Mesendoderm (in vitro differentiated cells): ENCODE data around the gene ARVCF.

ENCODE experiments used
- DNase-seq: peaks from one replicate; pipeline ENCODE4 v3.0.0; 2013
- H2AK5ac ChIP-seq: 2 replicates; pipeline ENCODE4 v1.6.1; 2013; ENCODE audit warnings: low read length, inconsistent platforms
- H2BK120ac ChIP-seq: 2 replicates; pipeline ENCODE4 v1.6.1; 2013; ENCODE audit warnings: low read depth, mild to moderate bottlenecking, low read length, moderate library complexity, mixed read lengths
- H2BK15ac ChIP-seq: replicated peaks from 2 replicates; pipeline ENCODE4 v1.6.1; 2013; ENCODE audit warnings: low read depth, mild to moderate bottlenecking, moderate library complexity
- H2BK5ac ChIP-seq: 2 replicates; pipeline ENCODE4 v1.6.1; 2013; ENCODE audit warnings: low read length, inconsistent platforms
- H3K18ac ChIP-seq: 2 replicates; pipeline ENCODE4 v1.6.1; 2013; ENCODE audit warnings: mild to moderate bottlenecking, low read length, mixed read lengths
- H3K23ac ChIP-seq: one replicate; pipeline ENCODE4 v1.6.1; 2013; ENCODE audit warnings: low read length
- H3K27ac ChIP-seq: 2 replicates; pipeline ENCODE4 v1.5.1; 2013; ENCODE audit warnings: low read depth, mild to moderate bottlenecking, inconsistent platforms, low read length, moderate library complexity
- H3K27me3 ChIP-seq: 2 replicates; pipeline ENCODE4 v1.6.1; 2013; ENCODE audit warnings: low read length, control low read depth, mild to moderate bottlenecking, inconsistent platforms; ENCODE audit not compliant: insufficient read depth, poor library complexity
- H3K36me3 ChIP-seq: 2 replicates; pipeline ENCODE4 v1.6.1; 2013; ENCODE audit warnings: low read length, inconsistent platforms; ENCODE audit not compliant: control insufficient read depth, insufficient read depth
- H3K4ac ChIP-seq: one replicate; pipeline ENCODE4 v1.6.1; 2013; ENCODE audit warnings: low read depth, mild to moderate bottlenecking, low read length, moderate library complexity
- H3K4me1 ChIP-seq: 2 replicates; pipeline ENCODE4 v1.6.1; 2013; ENCODE audit warnings: low read depth, low read length, inconsistent platforms; ENCODE audit not compliant: control insufficient read depth
- H3K4me2 ChIP-seq: 2 replicates; pipeline ENCODE4 v1.6.1; 2013; ENCODE audit warnings: low read length
- H3K4me3 ChIP-seq: 2 replicates; pipeline ENCODE4 v1.5.1; 2013; ENCODE audit warnings: mild to moderate bottlenecking, low read length
- H3K56ac ChIP-seq: one replicate; pipeline ENCODE4 v1.6.1; 2013; ENCODE audit warnings: low read length
- H3K79me1 ChIP-seq: 2 replicates; pipeline ENCODE4 v1.6.1; 2013; ENCODE audit warnings: low read length, inconsistent platforms
- H3K79me2 ChIP-seq: 2 replicates; pipeline ENCODE4 v1.6.1; 2013; ENCODE audit warnings: mild to moderate bottlenecking, low read length; ENCODE audit not compliant: control insufficient read depth, insufficient read depth
- H3K9ac ChIP-seq: 2 replicates; pipeline ENCODE4 v1.6.1; 2013; ENCODE audit warnings: low read length, inconsistent platforms
- H4K5ac ChIP-seq: one replicate; pipeline ENCODE4 v1.6.1; 2013; ENCODE audit warnings: low read length
- H4K8ac ChIP-seq: one replicate; pipeline ENCODE4 v1.6.1; 2013; ENCODE audit warnings: low read depth, mild to moderate bottlenecking, control low read depth, low read length, moderate library complexity
- WGBS: extraction: QIAGEN DNeasy Blood & Tissue Kit; methylation state at CpG from one replicate; pipeline ENCODE4 v1.1.7; 2013; ENCODE audit warnings: low lambda C conversion rate, missing lambda C conversion rate; ENCODE audit not compliant: insufficient coverage; ENCODE audit errors: extremely low coverage; 5-methylcytosine and 5-hydroxymethylcytosine counted together

ARVCF gene

DNA sequence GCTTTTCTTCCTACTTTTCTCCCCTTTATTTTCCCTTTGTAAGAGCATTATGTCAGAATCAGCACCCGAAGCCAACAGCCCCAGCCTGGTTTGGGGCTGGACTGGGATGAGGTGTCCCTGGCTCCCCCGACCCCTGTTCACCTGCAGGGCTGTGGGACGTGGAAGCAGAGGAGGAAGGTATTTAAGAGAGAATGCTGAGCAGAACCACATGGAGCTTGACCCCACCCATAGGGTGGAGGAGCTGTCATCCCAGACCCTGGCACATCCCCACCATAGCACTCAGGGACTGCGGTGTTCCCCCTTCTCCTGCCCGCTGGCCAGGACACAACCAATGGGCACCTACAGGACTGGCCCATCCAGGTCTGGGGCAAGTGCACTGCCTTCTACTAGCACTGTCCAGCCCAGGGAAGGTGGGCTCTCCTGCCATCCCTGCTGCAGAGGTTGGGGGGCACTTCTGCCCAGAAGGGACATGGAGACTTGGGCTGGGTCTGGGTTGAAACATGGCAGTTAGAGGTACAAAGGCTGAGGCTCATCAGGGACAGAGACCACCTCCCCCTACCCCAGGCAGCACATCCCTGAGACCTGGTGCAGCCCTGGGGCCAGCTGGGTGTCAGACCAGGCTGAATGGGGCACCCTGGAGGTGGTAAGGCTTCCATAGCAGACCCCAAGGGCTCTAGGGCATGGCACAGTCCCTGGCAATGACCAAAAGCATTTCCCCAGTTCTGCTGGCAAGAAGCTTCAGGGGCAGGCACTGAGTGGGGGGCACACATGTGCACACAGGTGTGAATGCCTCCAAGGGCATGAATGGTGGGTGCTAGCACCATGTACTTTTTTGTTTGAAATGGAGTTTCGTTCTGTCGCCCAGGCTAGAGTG is 23.9 kb upstream of the ARVCF start:
- Histone ChIP-seq H4K8ac (no peak overlapping the region), H3K56ac (no peak overlapping the region), H3K27ac (no peak overlapping the region), H3K9ac (no peak overlapping the region), H3K79me1 (no peaks in the 10 kb centered on the region), H3K23ac (no peak overlapping the region), H3K18ac (no peak overlapping the region), H2BK15ac (no peak overlapping the region), H3K79me2 (no peaks in the 10 kb centered on the region), H2AK5ac (no peak overlapping the region), H2BK120ac (no peak overlapping the region), H3K4me1 (no peaks in the 10 kb centered on the region), H2BK5ac (no peak overlapping the region), H3K36me3 (no peaks in the 10 kb centered on the region), H3K4me2 (no peak overlapping the region), H3K27me3 (no peaks in the 10 kb centered on the region), H3K4ac (no peak overlapping the region), H4K5ac (no peak overlapping the region), H3K4me3 (no peak overlapping the region)
- no peak for DNase-seq
- no CpG with 5 or more reads among the region's 7 CpGs for WGBS

DNA sequence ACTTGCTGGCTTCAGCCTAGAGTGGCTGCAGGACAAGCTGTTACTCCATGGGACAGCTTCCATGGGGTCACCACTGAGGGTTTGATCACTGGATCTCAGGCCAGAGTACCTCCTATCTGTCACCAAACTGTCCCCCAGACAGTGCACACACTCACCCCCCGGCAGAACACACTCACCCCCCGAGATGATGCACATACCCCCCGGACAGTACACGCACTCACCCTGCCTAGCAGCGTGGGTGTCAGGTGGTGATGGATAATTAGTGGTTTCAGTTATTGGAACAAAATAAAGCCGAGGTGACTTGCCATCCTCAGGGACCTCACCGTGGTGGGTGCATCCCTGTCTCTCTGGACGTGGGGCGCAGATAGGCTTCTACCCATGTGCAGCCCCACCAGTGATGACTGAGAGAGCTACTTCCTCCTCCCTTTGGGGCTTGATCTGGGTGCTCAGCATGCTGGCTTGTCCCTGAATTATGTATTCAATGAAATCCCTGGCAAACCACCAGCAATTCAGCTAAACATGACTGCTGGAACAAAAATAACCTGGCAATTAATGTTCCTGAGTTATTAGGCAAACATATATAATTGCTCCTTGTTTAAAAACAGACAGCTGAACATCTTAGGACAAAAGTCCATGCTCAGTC is 23.2 kb upstream of the ARVCF start:
- Histone ChIP-seq H2BK120ac (no peak overlapping the region), H3K4me3 (no peak overlapping the region), H3K23ac (no peak overlapping the region), H2AK5ac (no peak overlapping the region), H3K4me1 (no peaks in the 10 kb centered on the region), H3K18ac (no peak overlapping the region), H2BK5ac (no peak overlapping the region), H3K79me2 (no peaks in the 10 kb centered on the region), H3K56ac (no peak overlapping the region), H3K27me3 (no peaks in the 10 kb centered on the region), H3K4me2 (no peak overlapping the region), H3K79me1 (no peaks in the 10 kb centered on the region), H2BK15ac (no peak overlapping the region), H3K4ac (no peak overlapping the region), H3K9ac (no peak overlapping the region), H3K27ac (no peak overlapping the region), H3K36me3 (no peaks in the 10 kb centered on the region), H4K5ac (no peak overlapping the region), H4K8ac (no peak overlapping the region)
- DNase-seq, result no peak
- WGBS, result no CpG with 5 or more reads among the region's 9 CpGs

DNA sequence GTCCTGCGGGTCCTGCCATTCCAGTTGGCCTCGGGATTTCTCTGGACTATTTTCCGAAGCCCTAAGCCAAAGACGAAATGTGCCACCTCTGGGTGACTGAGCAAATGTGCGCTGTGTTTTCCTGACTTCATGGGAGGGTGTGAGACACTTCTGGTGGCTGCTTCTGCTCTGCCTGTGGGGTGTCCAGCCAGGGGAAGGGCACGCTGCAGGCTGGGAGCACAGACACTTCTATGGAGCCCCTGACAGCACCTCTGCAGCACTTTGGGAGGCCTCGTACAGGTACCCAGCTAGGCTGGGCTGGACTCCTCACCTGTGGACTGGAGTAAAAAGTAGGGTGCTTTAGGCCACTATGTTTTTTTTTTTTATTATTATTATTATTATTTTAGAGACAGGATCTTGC is 22.0 kb upstream of the ARVCF start:
- no peak for DNase-seq

DNA sequence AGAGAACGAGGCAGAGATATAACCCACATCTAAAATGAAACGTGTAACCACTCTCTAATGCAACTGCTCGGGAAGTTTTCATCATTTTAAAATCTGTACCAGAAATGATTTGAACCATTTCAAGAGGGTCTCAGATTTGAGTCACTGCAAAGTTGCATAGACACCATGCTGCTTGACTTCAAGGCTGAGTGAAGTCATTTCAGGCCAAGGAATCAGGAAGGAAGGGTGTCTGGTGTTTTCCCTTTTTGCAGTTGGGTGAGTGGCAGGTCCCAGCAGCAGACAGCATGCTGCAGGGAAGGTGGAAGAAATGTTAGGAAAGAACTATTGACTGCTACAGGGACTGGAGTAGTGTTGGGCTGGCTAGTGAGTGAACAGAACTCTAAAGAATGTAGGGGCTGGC is 20.8 kb upstream of the ARVCF start:
- H3K4ac ChIP-seq, result no peak overlapping the region
- H4K5ac ChIP-seq, result no peak overlapping the region
- H2BK5ac ChIP-seq, result no peak overlapping the region
- H3K79me2 ChIP-seq, result no peaks in the 10 kb centered on the region
- no peak overlapping the region for H2BK120ac ChIP-seq
- no peak overlapping the region for H3K27ac ChIP-seq
- no peak overlapping the region for H3K4me3 ChIP-seq
- H3K56ac ChIP-seq, result no peak overlapping the region
- H2BK15ac ChIP-seq, result no peak overlapping the region
- no peak overlapping the region for H3K18ac ChIP-seq
- no peaks in the 10 kb centered on the region for H3K79me1 ChIP-seq
- no CpG with 5 or more reads among the region's 3 CpGs for WGBS
- no peaks in the 10 kb centered on the region for H3K36me3 ChIP-seq
- H3K4me1 ChIP-seq, result no peaks in the 10 kb centered on the region
- H3K27me3 ChIP-seq, result no peaks in the 10 kb centered on the region
- H3K9ac ChIP-seq, result no peak overlapping the region
- H4K8ac ChIP-seq, result no peak overlapping the region
- DNase-seq, result no peak
- H3K23ac ChIP-seq, result no peak overlapping the region
- H3K4me2 ChIP-seq, result no peak overlapping the region
- no peak overlapping the region for H2AK5ac ChIP-seq

More for the DNA sequence above, 22.0 kb upstream of the ARVCF start:
- H4K5ac ChIP-seq, result no peak overlapping the region
- no peaks in the 10 kb centered on the region for H3K79me2 ChIP-seq
- H2BK15ac ChIP-seq, result no peak overlapping the region
- H2AK5ac ChIP-seq, result no peak overlapping the region
- H3K27ac ChIP-seq, result no peak overlapping the region
- H2BK120ac ChIP-seq, result no peak overlapping the region
- no peak overlapping the region for H3K18ac ChIP-seq
- H3K4ac ChIP-seq, result no peak overlapping the region
- no peak overlapping the region for H3K56ac ChIP-seq
- H3K4me3 ChIP-seq, result no peak overlapping the region
- no peaks in the 10 kb centered on the region for H3K27me3 ChIP-seq
- no peak overlapping the region for H2BK5ac ChIP-seq
- H4K8ac ChIP-seq, result no peak overlapping the region
- no peaks in the 10 kb centered on the region for H3K4me1 ChIP-seq
- no peak overlapping the region for H3K9ac ChIP-seq
- H3K4me2 ChIP-seq, result no peak overlapping the region
- no peaks in the 10 kb centered on the region for H3K36me3 ChIP-seq
- H3K23ac ChIP-seq, result no peak overlapping the region
- H3K79me1 ChIP-seq, result no peaks in the 10 kb centered on the region
- no CpG with 5 or more reads among the region's 7 CpGs for WGBS

DNA sequence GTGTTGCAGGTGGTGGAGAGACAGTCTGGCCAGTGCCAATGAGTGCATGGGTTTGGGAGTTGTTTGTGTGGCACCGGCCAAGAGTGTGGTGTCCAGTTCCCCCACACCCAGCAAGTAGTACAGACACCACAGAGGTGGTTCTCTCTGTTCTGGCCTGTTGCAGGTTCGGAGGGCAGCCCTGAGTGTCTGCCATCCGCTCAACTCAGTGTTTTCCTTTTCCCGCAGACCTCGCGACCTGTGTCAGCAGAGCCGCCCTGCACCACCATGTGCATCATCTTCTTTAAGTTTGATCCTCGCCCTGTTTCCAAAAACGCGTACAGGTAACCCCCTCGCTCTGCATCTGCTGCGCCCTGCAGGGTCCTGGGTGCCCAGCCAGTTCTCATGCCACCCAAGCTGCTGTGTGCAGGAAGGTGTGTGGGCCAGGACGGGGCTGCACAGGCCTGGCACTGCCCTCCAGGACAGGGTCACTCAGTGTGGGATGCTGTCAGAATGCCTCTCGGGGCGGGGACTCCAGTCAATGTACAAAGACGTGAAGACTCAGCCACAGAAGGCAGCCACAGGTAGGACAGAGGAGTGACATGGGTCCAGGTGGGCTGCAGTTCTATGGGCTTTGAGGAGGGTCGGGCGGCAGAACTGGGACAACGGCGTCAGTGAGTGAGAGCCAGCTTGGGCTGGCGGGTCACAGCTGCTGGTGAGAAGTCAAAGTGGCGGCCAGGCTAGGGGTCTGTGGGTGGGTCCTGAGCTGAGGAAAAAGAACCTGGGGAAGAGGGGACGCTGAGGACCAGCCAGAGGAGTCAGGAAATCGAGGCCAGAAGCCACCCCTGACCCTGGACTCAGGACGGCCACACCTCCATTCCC is 20.1 kb upstream of the ARVCF start:
- H2AK5ac ChIP-seq, result no peak overlapping the region
- no peaks in the 10 kb centered on the region for H3K79me1 ChIP-seq
- no peak overlapping the region for H2BK15ac ChIP-seq
- no peaks in the 10 kb centered on the region for H3K27me3 ChIP-seq
- no peak for DNase-seq
- no peak overlapping the region for H3K18ac ChIP-seq
- no peak overlapping the region for H3K4me2 ChIP-seq
- no peak overlapping the region for H2BK5ac ChIP-seq
- no CpG with 5 or more reads among the region's 25 CpGs for WGBS
- H3K36me3 ChIP-seq, result no peaks in the 10 kb centered on the region
- H3K4me3 ChIP-seq, result no peak overlapping the region
- H3K27ac ChIP-seq, result no peak overlapping the region
- no peak overlapping the region for H3K4ac ChIP-seq
- H2BK120ac ChIP-seq, result no peak overlapping the region
- H4K5ac ChIP-seq, result no peak overlapping the region
- H3K9ac ChIP-seq, result no peak overlapping the region
- H3K23ac ChIP-seq, result no peak overlapping the region
- H4K8ac ChIP-seq, result no peak overlapping the region
- no peaks in the 10 kb centered on the region for H3K79me2 ChIP-seq
- no peaks in the 10 kb centered on the region for H3K4me1 ChIP-seq
- no peak overlapping the region for H3K56ac ChIP-seq
